Transverse colon (tissue), 4 donors: ENCODE data around the gene SNCG. TPM values are rescaled to one million over a fixed set of nuclear protein-coding genes. Genes with fewer than 3 reads are reported as not detected.

Source experiments
- DNase-seq: peaks from one replicate; pipeline ENCODE4 v3.0.0-alpha.2; 2019
- H3K27ac ChIP-seq, 4 donors: fragments of 200-600 bp; sonication (generic); 2 replicates each; pipeline ENCODE4 v1.5.1; 2016 to 2018; ENCODE audit warnings: inconsistent platforms in 4 of 4
- H3K27me3 ChIP-seq: fragments of 200-600 bp; sonication (generic); 2 replicates; pipeline ENCODE4 v1.5.1; 2017; ENCODE audit warnings: inconsistent platforms
- H3K36me3 ChIP-seq, 4 donors: fragments of 200-600 bp; sonication (generic); 2 replicates each; pipeline ENCODE4 v1.5.1; 2017 to 2019; ENCODE audit warnings: inconsistent platforms in 4 of 4
- H3K4me1 ChIP-seq, 4 donors: fragments of 200-600 bp; sonication (generic); 2 replicates each; pipeline ENCODE4 v1.5.1; 2017 to 2020; ENCODE audit warnings: inconsistent platforms in 4 of 4
- H3K4me3 ChIP-seq, 4 donors: fragments of 200-600 bp; sonication (generic); 1 replicate in 1 of 4; 2 replicates in 3 of 4; pipeline versions ENCODE4 v1.5.1 to v1.6.1; 2017 to 2019; ENCODE audit warnings: inconsistent platforms in 4 of 4
- H3K9me3 ChIP-seq, 2 donors: fragments of 200-600 bp; sonication (generic); 2 replicates each; pipeline ENCODE4 v1.5.1; 2017 to 2019; ENCODE audit warnings: inconsistent platforms in 2 of 2
- CTCF ChIP-seq, 5 experiments: fragments of 200-600 bp in 3 of 5; fragments of 450-650 bp in 2 of 5; sonication (generic) in 3 of 5; IDR thresholded peaks; 1 replicate in 2 of 5; 2 replicates in 3 of 5; pipeline ENCODE4 v1.5.1; 2016 to 2017; ENCODE audit warnings: antibody characterized with exemption in 5 of 5, inconsistent platforms in 3 of 5, mild to moderate bottlenecking in 2 of 5, moderate library complexity in 1 of 5
- EP300 ChIP-seq: sonication (generic); formaldehyde crosslinking; IDR thresholded peaks from one replicate; pipeline ENCODE4 v1.6.1; 2017; ENCODE audit warnings: antibody characterized with exemption, low read depth
- POLR2A ChIP-seq: fragments of 450-650 bp; IDR thresholded peaks from one replicate; pipeline ENCODE4 v1.6.1; 2016; ENCODE audit warnings: antibody characterized with exemption, mild to moderate bottlenecking, moderate library complexity
- POLR2AphosphoS5 ChIP-seq, 3 donors: sonication (generic); formaldehyde crosslinking; IDR thresholded peaks; one replicate each; pipeline ENCODE4 v1.6.1; 2016; ENCODE audit warnings: antibody characterized with exemption in 3 of 3
- WGBS, 2 donors: methylation state at CpG; one replicate each; pipeline ENCODE4 v1.1.5; 2018; ENCODE audit warnings: low coverage in 1 of 2; 5-methylcytosine and 5-hydroxymethylcytosine counted together
- in situ Hi-C, 4 donors: fragments of 200-750 bp; cut with MboI; loops; one replicate each; pipeline versions ENCODE4 v1.15.0 to v1.15.1; 2017; ENCODE audit warnings: low sequenced_read_pairs in 3 of 4, low pct_ligation_motif_present in 1 of 4, low pct_unique_long_range_greater_than_20kb in 1 of 4
- intact Hi-C: fragments of 100-400 bp; cut with DNase I; formaldehyde crosslinking; loops from one replicate; pipeline ENCODE4 v1.15.1; 2023; ENCODE audit warnings: low total_unique reads
- total RNA-seq, 4 donors: library from RNA; depleted of rRNA; stranded (reverse); fragments of >200 nt; gene quantifications; one replicate each; pipeline ENCODE4 v1.1.0, GENCODE V29; 2016

SNCG gene
- total RNA-seq, 4 donors from 2014 or later: 7.4 to 7.5 TPM; not detected in 2

- Histone ChIP-seq H3K9me3 (peaks cover 0 to 6% of the 10 kb centered on the region in 2 donors), H3K36me3 (no peaks in the 10 kb centered on the region), H3K27me3 (no peaks in the 10 kb centered on the region), H3K27ac (peak overlapping the region; percentile 43 to 69 (median 58)), H3K4me3 (peak overlapping the region in 1 of 4 donors; percentile 4), H3K4me1 (peaks cover 0 to 31% (median 13%) of the 10 kb centered on the region in 4 donors)
- TF ChIP-seq CTCF (IDR thresholded peaks at IDR 0.05): no peak
- TF ChIP-seq EP300: no peak
- no peak for TF ChIP-seq POLR2AphosphoS5 (IDR thresholded peaks at IDR 0.05)
- no peak for TF ChIP-seq POLR2A
- intact Hi-C loops (no loop called here), in situ Hi-C loops (no loop called here)
- 72% methylated on average over 7 of the region's 7 CpGs; no CpG with 5 or more reads in 1 of the 2 donors for WGBS, 2 donors
- DNase-seq: no peak
Observed at GRCh38 chr10:86956195-86956847, 2.1 kb upstream of the SNCG start.

GRCh38 chr10:86956848-86957448 is 1.5 kb upstream of the SNCG start:
- Histone ChIP-seq H3K4me1 (peaks cover 0 to 31% (median 13%) of the 10 kb centered on the region in 4 donors), H3K9me3 (peaks cover 0 to 5% of the 10 kb centered on the region in 2 donors), H3K27ac (peak overlapping the region; percentile 43 to 69 (median 58)), H3K27me3 (no peaks in the 10 kb centered on the region), H3K4me3 (peak overlapping the region in 2 of 4 donors; percentile 4 to 5), H3K36me3 (no peaks in the 10 kb centered on the region)
- TF ChIP-seq POLR2AphosphoS5 (IDR thresholded peaks at IDR 0.05) (no peak), POLR2A (no peak), CTCF (IDR thresholded peaks at IDR 0.05) (no peak), EP300 (no peak)
- in situ Hi-C loops: no loop called here
- 80% methylated on average over 7 of the region's 7 CpGs; no CpG with 5 or more reads in 1 of the 2 donors for WGBS, 2 donors
- DNase-seq: no peak
- intact Hi-C loops: no loop called here

- H3K27ac ChIP-seq: peak within 1 kb of the TSS; percentile 43 to 69 (median 58)
- 65% methylated on average over 8 of the region's 9 CpGs; no CpG with 5 or more reads in 1 of the 2 donors for WGBS, 2 donors
- H3K4me1 ChIP-seq: peaks cover 0 to 31% (median 13%) of the 10 kb centered on the region in 4 donors
- H3K4me3 ChIP-seq: peak within 1 kb of the TSS in 2 of 4 donors; percentile 4 to 5
- H3K9me3 ChIP-seq: no peaks in the 10 kb centered on the region
- in situ Hi-C loops: no loop called here
- no peak for DNase-seq
- H3K27me3 ChIP-seq: no peaks in the 10 kb centered on the region
- TF ChIP-seq CTCF (IDR thresholded peaks at IDR 0.05): no peak
- TF ChIP-seq POLR2A: no peak
- no peak for TF ChIP-seq EP300
- no peak for TF ChIP-seq POLR2AphosphoS5 (IDR thresholded peaks at IDR 0.05)
- intact Hi-C loops: no loop called here
- no peaks in the 10 kb centered on the region for H3K36me3 ChIP-seq
Observed at GRCh38 chr10:86957471-86958115, 806 bp upstream of the SNCG start, which contains the start of gene MMRN2. Gene MMRN2 (minus strand): TSS chr10:86957615. CDS start chr10:86957541, 74 bp downstream.
